ENCODE measurements around the gene TMIE. TPM values are rescaled to one million over a fixed set of nuclear protein-coding genes. Genes with fewer than 3 reads are reported as not detected.

TMIE gene
- polyA plus RNA-seq, 3 donors = not detected

DNA sequence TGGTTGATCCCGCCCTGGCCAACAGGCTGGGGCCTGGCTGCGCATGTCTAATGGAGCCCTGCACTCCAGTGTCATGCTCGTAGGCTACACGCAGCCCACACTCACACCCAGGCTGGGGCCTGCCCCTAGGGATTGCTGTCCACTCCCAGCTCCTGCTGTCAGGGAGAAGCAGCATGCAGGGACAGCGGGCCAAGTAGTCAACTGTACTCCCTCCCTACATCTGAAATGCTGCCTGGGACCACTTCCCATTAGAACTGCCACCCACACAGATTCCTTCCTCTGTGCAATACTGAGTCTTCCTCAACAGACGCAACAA is 23.8 kb upstream of the TMIE start:
- no peak overlapping the region for H3K27ac Mint-ChIP-seq

DNA sequence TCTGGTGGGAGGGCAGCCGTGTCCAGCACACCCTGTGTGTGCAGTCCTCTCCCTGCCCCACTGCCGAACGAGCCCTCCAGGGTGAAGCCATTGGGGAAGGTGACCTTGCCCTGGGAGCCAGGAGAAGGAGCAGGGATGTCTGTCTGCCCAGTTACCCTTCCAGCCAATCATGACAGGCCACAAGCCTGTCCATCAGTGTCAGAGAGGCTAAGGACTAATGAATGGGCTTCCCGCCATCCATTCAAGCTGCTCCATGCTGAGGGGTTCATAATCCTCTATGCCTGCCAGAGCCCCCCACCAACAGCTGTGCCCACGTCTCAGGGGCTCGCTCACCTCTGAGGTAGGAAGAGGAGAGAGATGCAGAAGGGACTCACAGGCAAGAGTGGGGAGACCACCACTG is 22.9 kb upstream of the TMIE start:
- H3K4me2 ChIP-seq (replicated peaks; ENCODE audit: extremely low read depth, low read length, poor library complexity, severe bottlenecking) = no peak overlapping the region
- WGBS (ENCODE audit: insufficient coverage) = 90% methylated on average over 2 of the region's 6 CpGs
- H3K27me3 ChIP-seq (ENCODE audit: control insufficient read depth in 2 of 2, insufficient read depth in 2 of 2, low read length in 2 of 2) = no peaks in the 10 kb centered on the region
- Mint-ChIP-seq H3K9me3 (peaks cover 0 to 2% (median 0%) of the 10 kb centered on the region in 7 donors), H3K36me3 (no peaks in the 10 kb centered on the region), H3K27me3 (ENCODE audit: low read depth in 3 of 3) (peaks cover 0 to under 1% (median 0%) of the 10 kb centered on the region in 3 donors), H3K4me1 (peaks cover 14% of the 10 kb centered on the region), H3K4me3 (no peak overlapping the region), H3K27ac (no peak overlapping the region)
- DNase-seq = no peak
- H3K9me3 ChIP-seq (replicated peaks in 1 of 2; ENCODE audit: control insufficient read depth in 1 of 2, insufficient read depth in 1 of 2, low read length in 2 of 2) = no peaks in the 10 kb centered on the region
- H3K4me1 ChIP-seq (ENCODE audit: control insufficient read depth in 1 of 2, insufficient read depth in 2 of 2, low read length in 2 of 2) = peaks cover 11 to 13% of the 10 kb centered on the region in 2 donors
- H3K36me3 ChIP-seq (replicated peaks in 1 of 2; ENCODE audit: control insufficient read depth in 1 of 2, insufficient read depth in 2 of 2, low read length in 2 of 2) = no peaks in the 10 kb centered on the region
- intact Hi-C loops (cut with micrococcal nuclease) = no loop called here
- no peak overlapping the region for H2AFZ ChIP-seq (ENCODE audit: insufficient read depth, low read depth, low read length, poor library complexity, severe bottlenecking)
- no peaks in the 10 kb centered on the region for H4K20me1 ChIP-seq (ENCODE audit: insufficient read depth, low read length)
- H3K4me3 ChIP-seq (replicated peaks in 1 of 3; ENCODE audit: low read depth in 2 of 3, low read length in 3 of 3) = no peak overlapping the region
- no peak overlapping the region for H3K9ac ChIP-seq (ENCODE audit: insufficient read depth, low read length, poor library complexity, severe bottlenecking)
- no peaks in the 10 kb centered on the region for H3K79me2 ChIP-seq (ENCODE audit: insufficient read depth, low read length)
- no peak overlapping the region for H3K27ac ChIP-seq (ENCODE audit: low read depth in 1 of 2, low read length in 2 of 2)
- TF ChIP-seq, protein P1, sequence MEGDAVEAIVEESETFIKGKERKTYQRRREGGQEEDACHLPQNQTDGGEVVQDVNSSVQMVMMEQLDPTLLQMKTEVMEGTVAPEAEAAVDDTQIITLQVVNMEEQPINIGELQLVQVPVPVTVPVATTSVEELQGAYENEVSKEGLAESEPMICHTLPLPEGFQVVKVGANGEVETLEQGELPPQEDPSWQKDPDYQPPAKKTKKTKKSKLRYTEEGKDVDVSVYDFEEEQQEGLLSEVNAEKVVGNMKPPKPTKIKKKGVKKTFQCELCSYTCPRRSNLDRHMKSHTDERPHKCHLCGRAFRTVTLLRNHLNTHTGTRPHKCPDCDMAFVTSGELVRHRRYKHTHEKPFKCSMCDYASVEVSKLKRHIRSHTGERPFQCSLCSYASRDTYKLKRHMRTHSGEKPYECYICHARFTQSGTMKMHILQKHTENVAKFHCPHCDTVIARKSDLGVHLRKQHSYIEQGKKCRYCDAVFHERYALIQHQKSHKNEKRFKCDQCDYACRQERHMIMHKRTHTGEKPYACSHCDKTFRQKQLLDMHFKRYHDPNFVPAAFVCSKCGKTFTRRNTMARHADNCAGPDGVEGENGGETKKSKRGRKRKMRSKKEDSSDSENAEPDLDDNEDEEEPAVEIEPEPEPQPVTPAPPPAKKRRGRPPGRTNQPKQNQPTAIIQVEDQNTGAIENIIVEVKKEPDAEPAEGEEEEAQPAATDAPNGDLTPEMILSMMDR (IDR thresholded peaks at IDR 0.05) = no peak

More for the DNA sequence above, 23.8 kb upstream of the TMIE start:
- Histone ChIP-seq H4K20me1 (ENCODE audit: insufficient read depth, low read length) (no peaks in the 10 kb centered on the region), H3K79me2 (ENCODE audit: insufficient read depth, low read length) (no peaks in the 10 kb centered on the region), H3K27ac (ENCODE audit: low read depth in 1 of 2, low read length in 2 of 2) (no peak overlapping the region), H2AFZ (ENCODE audit: insufficient read depth, low read depth, low read length, poor library complexity, severe bottlenecking) (no peak overlapping the region), H3K4me2 (replicated peaks; ENCODE audit: extremely low read depth, low read length, poor library complexity, severe bottlenecking) (no peak overlapping the region), H3K9me3 (replicated peaks in 1 of 2; ENCODE audit: control insufficient read depth in 1 of 2, insufficient read depth in 1 of 2, low read length in 2 of 2) (no peaks in the 10 kb centered on the region), H3K27me3 (ENCODE audit: control insufficient read depth in 2 of 2, insufficient read depth in 2 of 2, low read length in 2 of 2) (no peaks in the 10 kb centered on the region), H3K36me3 (replicated peaks in 1 of 2; ENCODE audit: control insufficient read depth in 1 of 2, insufficient read depth in 2 of 2, low read length in 2 of 2) (no peaks in the 10 kb centered on the region), H3K4me1 (ENCODE audit: control insufficient read depth in 1 of 2, insufficient read depth in 2 of 2, low read length in 2 of 2) (peaks cover 8 to 10% of the 10 kb centered on the region in 2 donors), H3K4me3 (replicated peaks in 1 of 3; ENCODE audit: low read depth in 2 of 3, low read length in 3 of 3) (no peak overlapping the region), H3K9ac (ENCODE audit: insufficient read depth, low read length, poor library complexity, severe bottlenecking) (no peak overlapping the region)
- DNase-seq = no peak
- WGBS (ENCODE audit: insufficient coverage) = 38% methylated on average over 6 of the region's 6 CpGs
- TF ChIP-seq, protein P1 (IDR thresholded peaks at IDR 0.05) = no peak
- intact Hi-C loops (cut with micrococcal nuclease) = no loop called here
- Mint-ChIP-seq H3K27me3 (ENCODE audit: low read depth in 3 of 3) (no peaks in the 10 kb centered on the region), H3K4me1 (peaks cover 11% of the 10 kb centered on the region), H3K9me3 (peaks cover 0 to 2% (median 0%) of the 10 kb centered on the region in 7 donors), H3K36me3 (no peaks in the 10 kb centered on the region), H3K4me3 (no peak overlapping the region)
